Natural killer cell (primary cell): ENCODE data around the gene RNF13. TPM values are rescaled to one million over a fixed set of nuclear protein-coding genes. Genes with fewer than 3 reads are reported as not detected.

Experiments used
- ATAC-seq, 3 donors: fragments of 150-1000 bp in 2 of 3; fragments of 200-7000 bp in 1 of 3; cut with Tn5 transposase; 1 replicate in 1 of 3; 2 replicates in 2 of 3; pipeline ENCODE4 v1.10.0; 2021; ENCODE audit warnings: mild to moderate bottlenecking in 2 of 3, moderate library complexity in 2 of 3
- DNase-seq, 2 donors: peaks; one replicate each; pipeline versions ENCODE4 v3.0.0 to v3.0.0-alpha.2; 2013 to 2021; ENCODE audit warnings: mixed read lengths in 1 of 2
- H3K27ac ChIP-seq: one replicate; pipeline ENCODE4 v1.5.1; 2013; ENCODE audit warnings: mild to moderate bottlenecking, low read length
- H3K27me3 ChIP-seq: one replicate; pipeline ENCODE4 v1.6.1; 2013; ENCODE audit warnings: low read length; ENCODE audit not compliant: control insufficient read depth, insufficient read depth
- H3K36me3 ChIP-seq: one replicate; pipeline ENCODE4 v1.6.1; 2013; ENCODE audit warnings: low read length; ENCODE audit not compliant: control insufficient read depth, insufficient read depth
- H3K4me1 ChIP-seq: one replicate; pipeline ENCODE4 v1.6.1; 2013; ENCODE audit warnings: low read length; ENCODE audit not compliant: control insufficient read depth, insufficient read depth
- H3K4me3 ChIP-seq: one replicate; pipeline ENCODE4 v1.5.1; 2013; ENCODE audit warnings: low read length
- H3K9me3 ChIP-seq: one replicate; pipeline ENCODE4 v1.6.1; 2013; ENCODE audit warnings: low read length; ENCODE audit not compliant: control insufficient read depth, insufficient read depth
- H3K27ac Mint-ChIP-seq, 2 donors: one replicate each; pipeline ENCODE4 v1.8.0; 2022; ENCODE audit warnings: mild to moderate bottlenecking in 2 of 2, mixed read lengths in 2 of 2, moderate library complexity in 1 of 2
- H3K27me3 Mint-ChIP-seq, 2 donors: one replicate each; pipeline ENCODE4 v1.8.0; 2022; ENCODE audit warnings: low read depth in 2 of 2, mixed read lengths in 2 of 2
- H3K36me3 Mint-ChIP-seq: one replicate; pipeline ENCODE4 v1.8.0; 2022; ENCODE audit warnings: mixed read lengths
- H3K4me1 Mint-ChIP-seq, 2 donors: one replicate each; pipeline ENCODE4 v1.8.0; 2022; ENCODE audit warnings: mixed read lengths in 2 of 2
- H3K4me3 Mint-ChIP-seq: one replicate; pipeline ENCODE4 v1.8.0; 2022; ENCODE audit warnings: mild to moderate bottlenecking, moderate library complexity, mixed read lengths
- H3K9me3 Mint-ChIP-seq, 2 donors: one replicate each; pipeline ENCODE4 v1.8.0; 2022; ENCODE audit warnings: mixed read lengths in 2 of 2
- WGBS: methylation state at CpG from one replicate; pipeline ENCODE4 v1.1.7; 2013; ENCODE audit warnings: missing lambda C conversion rate; ENCODE audit not compliant: insufficient coverage; 5-methylcytosine and 5-hydroxymethylcytosine counted together
- intact Hi-C: fragments of 100-400 bp; cut with micrococcal nuclease; formaldehyde crosslinking; loops from one replicate; pipeline ENCODE4 v1.14.2; 2022
- total RNA-seq, 4 donors: library from RNA; stranded (reverse); fragments of 120-200 nt in 1 of 4; gene quantifications; one replicate each; pipeline versions ENCODE4 v1.2.3 to v1.2.4, GENCODE V29; 2013 to 2022
- TF ChIP-seq, protein P1 (sequence below): fragments of 200-600 bp; IDR thresholded peaks from one replicate; pipeline ENCODE4 v1.8.0; 2022; ENCODE audit warnings: antibody characterized with exemption

Gene RNF13
- total RNA-seq, 3 donors from 2014 or later (not counting 1 experiment from before 2014, with no cell fraction given), result 57.4 to 69.7 (median 66.6) TPM

DNA sequence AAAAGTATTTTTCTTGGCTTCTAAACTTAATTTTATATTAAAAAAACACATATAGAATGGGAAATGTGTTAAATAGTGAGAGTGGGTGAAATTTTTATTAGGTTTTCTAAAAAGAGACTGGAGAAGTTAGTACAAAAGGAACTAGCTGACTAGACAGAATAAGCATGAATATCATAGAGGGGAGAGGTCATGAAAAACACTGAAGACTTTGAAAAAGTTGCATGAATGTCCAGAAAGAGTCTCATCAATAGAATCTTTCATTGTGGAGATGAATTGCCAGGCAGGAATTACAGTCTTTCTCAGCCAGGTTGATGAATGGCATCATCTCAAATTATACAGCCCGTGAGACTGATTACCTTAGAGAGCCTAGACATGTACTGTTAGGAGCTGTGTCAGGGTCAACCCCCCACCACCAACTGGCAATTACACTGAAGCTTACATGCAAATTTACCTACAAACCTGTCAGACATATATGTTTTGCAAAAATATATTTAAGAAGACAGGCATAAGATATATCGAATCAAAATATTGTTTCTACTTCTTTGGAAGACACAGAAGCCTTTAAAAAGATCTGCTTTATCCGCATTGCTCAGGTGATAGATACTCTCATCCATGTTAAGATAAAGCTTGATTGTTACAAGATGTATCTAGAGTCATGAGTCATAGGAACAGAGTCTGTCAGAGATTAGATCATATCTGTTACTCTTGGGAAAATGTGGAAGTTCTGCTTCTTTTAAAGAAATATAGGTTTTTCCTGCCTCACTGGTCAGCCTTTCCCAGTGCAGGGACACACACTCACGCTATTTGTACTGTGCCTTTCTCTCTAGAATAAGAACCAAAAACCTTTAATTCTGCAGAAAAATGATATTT lies 192.5 kb downstream of the RNF13 start:
- DNase-seq (no peak), ATAC-seq (no peak)
- H3K36me3 ChIP-seq, result no peaks in the 10 kb centered on the region
- TF ChIP-seq, protein P1, sequence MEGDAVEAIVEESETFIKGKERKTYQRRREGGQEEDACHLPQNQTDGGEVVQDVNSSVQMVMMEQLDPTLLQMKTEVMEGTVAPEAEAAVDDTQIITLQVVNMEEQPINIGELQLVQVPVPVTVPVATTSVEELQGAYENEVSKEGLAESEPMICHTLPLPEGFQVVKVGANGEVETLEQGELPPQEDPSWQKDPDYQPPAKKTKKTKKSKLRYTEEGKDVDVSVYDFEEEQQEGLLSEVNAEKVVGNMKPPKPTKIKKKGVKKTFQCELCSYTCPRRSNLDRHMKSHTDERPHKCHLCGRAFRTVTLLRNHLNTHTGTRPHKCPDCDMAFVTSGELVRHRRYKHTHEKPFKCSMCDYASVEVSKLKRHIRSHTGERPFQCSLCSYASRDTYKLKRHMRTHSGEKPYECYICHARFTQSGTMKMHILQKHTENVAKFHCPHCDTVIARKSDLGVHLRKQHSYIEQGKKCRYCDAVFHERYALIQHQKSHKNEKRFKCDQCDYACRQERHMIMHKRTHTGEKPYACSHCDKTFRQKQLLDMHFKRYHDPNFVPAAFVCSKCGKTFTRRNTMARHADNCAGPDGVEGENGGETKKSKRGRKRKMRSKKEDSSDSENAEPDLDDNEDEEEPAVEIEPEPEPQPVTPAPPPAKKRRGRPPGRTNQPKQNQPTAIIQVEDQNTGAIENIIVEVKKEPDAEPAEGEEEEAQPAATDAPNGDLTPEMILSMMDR, result no peak
- H3K27ac ChIP-seq, result no peak overlapping the region
- no peak overlapping the region for H3K27ac Mint-ChIP-seq
- no peaks in the 10 kb centered on the region for H3K36me3 Mint-ChIP-seq
- no peaks in the 10 kb centered on the region for H3K9me3 ChIP-seq
- H3K4me1 Mint-ChIP-seq, result no peaks in the 10 kb centered on the region
- intact Hi-C loops, result no loop called here
- H3K9me3 Mint-ChIP-seq, result no peaks in the 10 kb centered on the region
- peaks cover 0 to 18% of the 10 kb centered on the region in 2 donors for H3K27me3 Mint-ChIP-seq
- no peaks in the 10 kb centered on the region for H3K27me3 ChIP-seq
- no peak overlapping the region for H3K4me3 ChIP-seq
- no peaks in the 10 kb centered on the region for H3K4me1 ChIP-seq
- WGBS, result 93% methylated on average over 3 of the region's 4 CpGs
- no peak overlapping the region for H3K4me3 Mint-ChIP-seq

DNA sequence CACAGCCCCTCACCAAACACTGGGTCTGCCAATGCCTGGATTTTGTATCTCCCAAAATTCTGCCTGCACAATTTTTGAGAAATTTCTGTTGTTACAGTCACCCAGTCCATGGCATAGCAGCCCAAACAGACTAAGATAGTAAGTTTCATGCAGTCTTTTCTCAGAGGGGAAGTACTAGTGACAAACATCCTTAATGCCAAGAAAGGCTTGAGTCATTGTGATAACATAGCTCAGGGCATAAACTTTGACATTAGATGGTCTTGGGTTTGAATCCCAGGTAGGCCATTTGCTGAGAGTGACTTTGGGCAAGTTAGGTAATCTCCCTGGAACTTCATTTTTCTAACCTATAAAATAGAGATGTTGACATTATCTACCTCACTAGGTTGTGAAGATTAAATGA lies 193.8 kb downstream of the RNF13 start:
- no peak overlapping the region for H3K4me3 Mint-ChIP-seq
- Histone ChIP-seq H3K4me3 (no peak overlapping the region), H3K27ac (no peak overlapping the region), H3K36me3 (no peaks in the 10 kb centered on the region), H3K9me3 (no peaks in the 10 kb centered on the region), H3K4me1 (no peaks in the 10 kb centered on the region), H3K27me3 (no peaks in the 10 kb centered on the region)
- no peak for DNase-seq
- H3K27ac Mint-ChIP-seq, result no peak overlapping the region
- no peak for ATAC-seq
- no peaks in the 10 kb centered on the region for H3K36me3 Mint-ChIP-seq
- no peaks in the 10 kb centered on the region for H3K4me1 Mint-ChIP-seq
- no peaks in the 10 kb centered on the region for H3K9me3 Mint-ChIP-seq
- intact Hi-C loops, result no loop called here
- TF ChIP-seq, protein P1, result no peak
- peaks cover 0 to 12% of the 10 kb centered on the region in 2 donors for H3K27me3 Mint-ChIP-seq

Other genes with a start within 250 kb of the RNF13 start
- 1 to 10 TPM in 1 of 3 donors, under 1 TPM in 2; 0.72 to 1.1 (median 0.73) TPM for gene WWTR1, start 155.2 kb upstream of the RNF13 start, total RNA-seq
- 10 to 100 TPM; 39.9 to 42.9 (median 40.0) TPM for gene COMMD2, start 60.7 kb upstream of the RNF13 start, total RNA-seq
- gene ANKUB1, start 20.7 kb upstream of the RNF13 start, total RNA-seq, result not detected
- gene PFN2, start 157.7 kb downstream of the RNF13 start, total RNA-seq, result 1 to 10 TPM; 3.4 to 4.9 (median 4.8) TPM